Fibroblast of villous mesenchyme (primary cell): Measurements from ENCODE around the gene PPM1B. TPM values are rescaled to one million over a fixed set of nuclear protein-coding genes. Genes with fewer than 3 reads are reported as not detected.

Experiments
- DNase-seq: peaks from one replicate; pipeline ENCODE4 v3.0.0-alpha.2; 2010; ENCODE audit warnings: low read depth
- H3K4me3 ChIP-seq: 2 replicates; pipeline ENCODE4 v1.5.1; 2011; ENCODE audit warnings: low read depth, mild to moderate bottlenecking, low read length
- small RNA-seq: library from RNA; depleted of rRNA; stranded (forward); fragments of <200 nt; gene quantifications from one replicate; pipeline ENCODE3, GENCODE V24; 2012
- total RNA-seq: library from RNA; depleted of rRNA; stranded (reverse); fragments of >200 nt; gene quantifications from 2 replicates; pipeline ENCODE4 v1.2.3, GENCODE V29; 2012
- TF ChIP-seq, protein P1 (sequence below): IDR thresholded peaks from 2 replicates; pipeline ENCODE4 v1.5.1; 2012; ENCODE audit warnings: low read depth, mild to moderate bottlenecking, low read length; ENCODE audit not compliant: insufficient read depth

PPM1B gene
- total RNA-seq, 1 donor = 25.9 TPM

DNA sequence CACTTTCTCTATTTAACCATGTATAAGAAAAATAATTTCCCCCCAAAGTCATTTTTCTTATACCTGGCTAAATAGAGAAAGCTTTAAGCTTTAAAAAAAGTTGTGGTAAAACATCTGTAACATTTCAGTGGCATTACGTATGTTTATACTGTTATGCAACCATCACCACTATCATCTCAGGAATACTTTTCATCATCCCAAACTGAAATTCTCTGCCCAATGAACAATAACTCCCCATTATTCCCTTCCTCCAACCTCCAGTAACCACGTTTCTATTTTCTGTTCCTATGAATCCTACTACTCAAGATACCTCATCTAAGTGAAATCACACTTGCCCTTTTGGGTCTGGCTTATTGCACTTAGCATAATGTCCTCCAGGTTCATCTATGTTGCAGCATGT lies 104.9 kb downstream of the PPM1B start:
- no peak overlapping the region for H3K4me3 ChIP-seq
- TF ChIP-seq, protein P1, sequence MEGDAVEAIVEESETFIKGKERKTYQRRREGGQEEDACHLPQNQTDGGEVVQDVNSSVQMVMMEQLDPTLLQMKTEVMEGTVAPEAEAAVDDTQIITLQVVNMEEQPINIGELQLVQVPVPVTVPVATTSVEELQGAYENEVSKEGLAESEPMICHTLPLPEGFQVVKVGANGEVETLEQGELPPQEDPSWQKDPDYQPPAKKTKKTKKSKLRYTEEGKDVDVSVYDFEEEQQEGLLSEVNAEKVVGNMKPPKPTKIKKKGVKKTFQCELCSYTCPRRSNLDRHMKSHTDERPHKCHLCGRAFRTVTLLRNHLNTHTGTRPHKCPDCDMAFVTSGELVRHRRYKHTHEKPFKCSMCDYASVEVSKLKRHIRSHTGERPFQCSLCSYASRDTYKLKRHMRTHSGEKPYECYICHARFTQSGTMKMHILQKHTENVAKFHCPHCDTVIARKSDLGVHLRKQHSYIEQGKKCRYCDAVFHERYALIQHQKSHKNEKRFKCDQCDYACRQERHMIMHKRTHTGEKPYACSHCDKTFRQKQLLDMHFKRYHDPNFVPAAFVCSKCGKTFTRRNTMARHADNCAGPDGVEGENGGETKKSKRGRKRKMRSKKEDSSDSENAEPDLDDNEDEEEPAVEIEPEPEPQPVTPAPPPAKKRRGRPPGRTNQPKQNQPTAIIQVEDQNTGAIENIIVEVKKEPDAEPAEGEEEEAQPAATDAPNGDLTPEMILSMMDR = no peak
- DNase-seq = peak; percentile 63

DNA sequence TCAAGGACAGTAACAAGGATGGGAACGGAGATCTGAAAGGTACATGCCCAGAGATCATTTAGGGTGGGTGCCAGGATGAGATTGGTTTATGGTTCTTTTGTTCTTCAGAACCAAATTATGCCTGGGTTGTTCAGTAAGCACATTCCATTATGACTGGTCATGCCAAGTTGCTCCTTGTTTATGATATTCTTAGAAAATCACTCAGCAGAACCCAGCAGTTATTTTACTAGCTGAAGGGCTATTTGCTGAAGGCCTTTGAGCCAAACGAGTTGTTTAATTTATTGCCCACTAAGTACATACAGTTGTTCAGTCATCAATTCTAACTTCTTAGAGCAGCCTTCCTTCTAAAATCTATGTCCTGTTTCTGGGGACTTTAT lies 107.2 kb downstream of the PPM1B start:
- DNase-seq = peak; percentile 53
- no peak overlapping the region for H3K4me3 ChIP-seq
- TF ChIP-seq, protein P1 = no peak

DNA sequence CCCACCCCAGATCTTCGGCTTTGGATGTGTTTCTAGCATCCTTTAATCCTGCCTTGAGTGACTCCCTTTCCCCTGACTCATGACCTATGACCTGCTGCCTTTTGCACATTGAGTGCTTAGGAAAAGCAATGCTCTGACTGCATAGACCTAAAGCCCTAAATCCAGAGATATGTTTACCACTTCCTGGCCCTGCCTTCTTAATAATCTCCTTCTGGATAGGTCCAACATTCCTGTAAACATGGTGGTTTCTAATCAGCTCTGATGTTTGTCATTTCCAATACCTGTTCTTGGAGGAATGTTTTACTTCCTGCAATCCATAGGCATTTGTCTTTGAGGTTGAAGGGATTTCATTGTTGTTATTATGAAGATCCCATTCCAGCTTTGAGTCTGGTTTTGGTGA lies 108.9 kb downstream of the PPM1B start:
- peak; percentile 93 for DNase-seq
- TF ChIP-seq, protein P1 = no peak

DNA sequence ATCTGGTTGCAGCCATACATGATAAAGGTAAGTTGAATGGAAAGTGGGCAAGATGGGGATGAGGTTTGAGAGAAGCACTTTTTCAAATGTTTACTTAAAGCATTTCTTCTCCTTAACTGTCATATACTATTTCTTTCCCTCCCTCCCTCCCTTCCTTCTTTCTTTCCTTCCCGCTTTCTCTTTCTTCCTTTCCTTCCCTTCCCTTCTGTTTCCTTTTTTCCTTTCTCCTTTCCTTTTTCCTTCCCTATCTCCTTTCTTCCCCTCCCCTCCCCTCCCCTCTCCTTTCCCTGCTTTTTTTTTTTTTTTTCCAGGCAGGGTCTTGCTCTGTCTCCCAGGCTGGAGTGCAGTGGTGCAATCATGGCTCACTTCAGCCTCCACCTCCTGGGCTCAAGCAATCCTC lies 112.2 kb downstream of the PPM1B start:
- TF ChIP-seq, protein P1 = no peak
- DNase-seq = no peak
- H3K4me3 ChIP-seq = no peak overlapping the region

More for the DNA sequence above, 108.9 kb downstream of the PPM1B start:
- H3K4me3 ChIP-seq = no peak overlapping the region

Small RNA genes within 50 kb of the gene (small RNA-seq; reads per million reads assigned to genes)
- gene RNU6-566P = not detected

Other genes with a start within 250 kb of the PPM1B start
- gene LRPPRC, start 172.9 kb upstream of the PPM1B start, total RNA-seq = 49.9 and 63.9 TPM in 2 replicates
- gene SLC3A1, start 106.6 kb downstream of the PPM1B start, total RNA-seq = under 0.01 and 0.32 TPM in 2 replicates
- gene PREPL, start 192.6 kb downstream of the PPM1B start, total RNA-seq = 30.0 and 68.2 TPM in 2 replicates
- gene CAMKMT, start 193.1 kb downstream of the PPM1B start, total RNA-seq = 8.7 and 9.9 TPM in 2 replicates